HCEC 1CT (cell line): ENCODE results near the gene RIMS1.
"Not testable (repeated sequence)": the region's sequence is repeated elsewhere in the genome, so short reads cannot be mapped to it uniquely, and the experiment has no call there.

Experiments
- DNase-seq: peaks from one replicate; pipeline ENCODE4 v3.0.0-alpha.2; 2017

Gene RIMS1

GRCh38 chr6:72246926-72247325 is 360.6 kb downstream of the RIMS1 start:
- peak; percentile 36 for DNase-seq

DNA sequence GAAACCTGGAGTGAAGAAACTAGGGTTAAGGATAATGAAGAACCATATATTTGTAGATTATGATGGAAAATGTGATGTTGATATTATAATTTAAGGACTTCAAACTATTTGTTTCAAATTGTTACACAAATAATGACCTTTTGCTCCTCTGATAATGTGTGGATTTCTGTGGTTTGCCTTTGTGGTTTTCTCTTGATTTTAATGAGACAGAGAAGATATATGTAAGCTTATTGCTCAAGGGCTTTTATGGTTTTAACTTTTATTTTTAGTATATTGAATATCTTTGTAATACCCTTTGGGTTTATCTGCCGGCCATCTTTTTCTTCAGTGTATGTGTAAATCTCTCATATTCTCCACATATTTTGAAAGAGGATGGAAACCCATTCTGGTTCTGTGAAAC is 362.3 kb downstream of the RIMS1 start:
- DNase-seq: no peak

GRCh38 chr6:72250664-72251063 is 364.3 kb downstream of the RIMS1 start:
- DNase-seq: peak; percentile 30

GRCh38 chr6:72260489-72260888 is 374.1 kb downstream of the RIMS1 start:
- no peak for DNase-seq

DNA sequence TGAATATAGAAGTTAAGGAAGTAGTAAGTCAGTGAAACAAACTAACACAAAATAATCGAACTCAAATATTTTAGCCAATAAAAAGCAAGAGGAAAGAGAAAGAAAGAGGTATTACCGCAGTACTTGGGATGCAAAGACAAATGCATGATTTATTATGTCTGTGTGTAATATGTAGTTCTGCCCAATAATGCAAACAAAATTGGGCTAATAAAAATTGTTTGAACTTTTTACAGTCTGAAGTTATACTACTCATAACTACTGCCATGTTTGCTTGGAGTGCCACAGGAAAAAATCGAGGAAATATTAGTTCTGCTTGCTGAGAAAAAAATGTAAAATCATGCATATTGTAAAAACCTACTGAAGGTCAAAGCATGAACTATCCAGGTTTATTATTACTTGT is 375.2 kb downstream of the RIMS1 start:
- DNase-seq: no peak

- DNase-seq: no peak
Observed at GRCh38 chr6:72262254-72262653, 375.9 kb downstream of the RIMS1 start.

DNA sequence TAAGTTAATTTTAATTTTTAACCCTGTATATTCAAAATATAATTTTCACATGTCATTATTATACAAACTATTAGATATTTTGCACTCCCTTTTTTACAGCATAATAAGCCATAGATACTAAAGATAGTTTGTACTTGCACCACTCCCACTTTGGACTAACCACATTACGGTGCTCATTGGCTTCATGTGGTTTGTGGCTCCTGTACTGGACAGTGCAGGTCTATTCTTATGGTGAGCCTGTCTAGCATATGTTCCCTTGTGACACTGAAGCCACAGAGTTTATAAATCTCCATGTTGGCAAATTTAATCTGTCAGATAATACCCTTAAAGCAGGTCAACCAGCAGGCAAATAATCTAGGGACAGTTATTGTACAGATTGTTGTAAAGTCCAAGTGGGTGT is 381.1 kb downstream of the RIMS1 start:
- DNase-seq: no peak

DNA sequence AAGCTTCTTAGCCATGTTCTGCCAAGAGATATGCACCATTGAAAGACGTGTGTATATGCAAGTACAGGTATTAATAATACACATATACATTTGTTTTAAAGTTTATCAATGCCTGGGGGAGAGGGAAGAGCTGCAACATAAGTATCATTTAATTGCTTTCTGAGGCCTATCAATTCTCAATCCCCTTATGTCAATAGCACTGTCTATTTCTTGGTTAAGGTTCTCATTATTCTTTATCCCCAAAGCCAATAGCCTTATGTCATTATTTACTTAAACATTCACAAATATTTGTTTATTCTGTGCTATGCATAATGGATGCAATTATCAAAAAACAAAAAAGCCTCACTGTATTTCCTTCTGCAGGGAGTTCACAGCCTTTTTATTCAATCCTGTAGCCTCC is 385.2 kb downstream of the RIMS1 start:
- no peak for DNase-seq

- peak; percentile 71 for DNase-seq
Observed at GRCh38 chr6:72272958-72273357, 386.6 kb downstream of the RIMS1 start.

DNA sequence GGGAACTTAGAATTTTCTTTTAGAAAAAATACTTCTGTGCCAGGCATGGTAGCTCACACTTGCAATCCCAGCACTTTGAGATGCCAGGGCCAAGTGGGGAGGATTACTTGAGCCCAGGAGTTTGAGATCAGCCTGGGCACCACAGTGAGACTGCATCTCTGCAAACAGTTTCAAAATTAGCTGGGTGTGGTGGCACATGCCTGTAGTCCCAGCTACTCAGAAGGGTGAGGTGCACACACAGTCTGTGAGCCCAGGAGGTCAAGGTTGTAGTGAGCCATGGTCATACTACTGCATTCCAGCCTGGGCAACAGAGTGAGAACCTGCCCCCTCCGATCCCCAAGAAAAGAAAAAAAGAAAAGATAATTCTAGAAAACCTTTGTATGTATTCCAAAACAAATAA is 389.5 kb downstream of the RIMS1 start:
- DNase-seq: no peak

DNA sequence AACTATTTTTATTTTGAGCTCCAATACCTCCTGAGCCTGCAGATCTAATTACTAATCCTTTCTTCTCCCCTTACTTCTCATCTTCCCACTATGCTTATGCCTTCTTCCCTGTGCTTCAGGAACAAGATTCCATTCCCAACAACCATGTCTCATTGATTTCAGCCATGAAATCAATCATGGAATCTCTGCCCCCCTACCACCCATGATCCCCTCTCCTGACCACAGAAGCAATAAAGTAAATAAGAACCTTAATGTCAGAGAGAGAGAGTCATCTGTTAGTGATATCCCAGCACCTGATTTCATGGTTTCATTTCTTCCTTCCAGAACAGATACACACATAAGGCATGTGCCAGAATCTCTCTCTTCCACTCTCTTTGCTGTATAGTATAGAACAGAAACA is 395.9 kb downstream of the RIMS1 start:
- DNase-seq: no peak

DNA sequence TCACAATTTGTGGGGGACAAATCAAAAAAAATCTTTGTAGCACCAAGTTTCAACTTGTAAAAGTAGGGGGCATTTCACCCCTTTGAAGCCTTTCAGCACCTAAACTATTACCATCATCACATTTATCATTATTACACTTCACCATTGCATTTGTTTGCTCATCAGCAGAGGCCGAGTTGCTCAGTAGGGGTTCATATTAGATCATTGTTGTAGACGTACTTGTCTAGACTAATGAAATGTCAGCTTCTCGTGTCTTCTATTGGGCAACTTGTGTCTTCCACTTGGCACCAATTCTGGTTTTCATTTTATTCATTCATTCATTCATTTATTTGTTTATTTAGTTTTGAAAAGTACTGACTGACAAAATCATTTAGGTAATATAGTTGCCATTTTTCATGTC is 397.2 kb downstream of the RIMS1 start:
- no peak for DNase-seq

DNA sequence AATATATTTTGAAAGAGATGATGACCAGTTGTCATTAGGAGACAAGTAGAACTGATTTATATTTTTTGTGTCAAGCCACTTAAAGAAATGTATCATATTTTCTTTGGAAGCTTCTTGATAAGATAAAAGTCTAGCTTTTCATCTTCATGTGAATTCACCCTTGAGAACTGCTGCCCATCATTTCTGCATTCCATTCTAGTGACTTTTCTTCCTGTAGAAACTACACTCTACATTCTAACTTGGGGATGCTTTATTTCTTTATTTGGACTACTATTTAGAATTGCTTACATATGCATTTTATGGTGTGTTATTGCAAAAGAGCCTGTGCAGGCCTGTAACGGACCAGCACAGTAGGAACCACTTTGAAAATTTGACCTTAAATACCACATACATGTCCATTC is 400.6 kb downstream of the RIMS1 start:
- peak; percentile 84 for DNase-seq

DNA sequence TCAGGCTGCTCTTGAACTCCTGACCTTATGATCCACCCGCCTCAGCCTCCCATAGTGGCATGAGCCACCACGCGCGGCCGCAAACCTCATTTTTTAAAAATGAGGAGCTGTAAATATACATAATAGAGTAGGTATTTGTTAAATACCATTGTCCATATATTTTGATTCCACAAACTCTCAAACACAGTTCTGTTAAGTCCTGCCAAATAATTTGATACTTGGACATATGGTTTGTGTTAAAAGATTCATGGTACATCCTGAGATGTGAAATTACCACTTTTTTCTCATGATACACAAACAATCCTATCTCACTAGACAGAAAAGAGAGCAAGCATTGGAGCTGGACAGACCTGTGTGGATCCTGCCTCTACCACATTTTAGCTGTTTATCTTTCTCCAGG is 401.5 kb downstream of the RIMS1 start:
- DNase-seq: no peak

DNA sequence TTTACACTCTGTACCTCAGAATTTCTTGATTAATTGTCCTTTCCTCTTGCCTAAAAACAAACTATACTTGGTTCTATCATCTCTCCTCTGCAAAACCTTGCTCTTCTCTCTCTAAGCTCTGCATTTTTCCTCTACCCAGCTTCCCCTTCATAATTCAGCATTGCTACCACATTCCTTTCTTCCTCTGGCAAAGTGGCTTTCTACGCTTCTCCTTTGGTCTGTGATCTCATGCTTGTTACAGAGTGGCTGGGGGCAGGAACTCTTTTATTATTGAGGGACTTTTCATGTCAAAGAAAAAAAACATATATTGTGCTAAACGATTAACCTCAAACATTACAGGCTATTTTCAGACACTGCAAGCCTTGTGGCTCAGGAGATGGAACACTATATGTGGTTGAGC is 402.2 kb downstream of the RIMS1 start:
- no peak for DNase-seq

DNA sequence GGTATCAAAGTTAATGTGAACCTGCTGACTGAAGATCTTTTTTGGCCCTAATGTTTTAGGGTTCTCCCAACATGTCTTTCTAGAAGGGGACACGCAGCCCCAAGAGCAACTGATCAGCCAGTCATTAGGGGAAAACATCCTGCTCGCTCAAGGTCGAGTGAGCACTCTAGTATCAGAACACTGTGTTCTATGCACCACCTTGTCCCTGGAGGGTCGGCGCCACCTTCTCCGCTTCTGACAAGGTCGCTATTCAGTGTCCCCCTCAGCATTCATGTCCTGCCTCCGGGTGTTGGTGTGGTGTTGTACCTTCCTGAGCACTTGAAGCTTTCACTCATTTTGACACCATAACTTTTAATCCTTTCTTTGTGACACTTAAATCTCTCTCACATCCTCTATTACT is 404.3 kb downstream of the RIMS1 start:
- no peak for DNase-seq

DNA sequence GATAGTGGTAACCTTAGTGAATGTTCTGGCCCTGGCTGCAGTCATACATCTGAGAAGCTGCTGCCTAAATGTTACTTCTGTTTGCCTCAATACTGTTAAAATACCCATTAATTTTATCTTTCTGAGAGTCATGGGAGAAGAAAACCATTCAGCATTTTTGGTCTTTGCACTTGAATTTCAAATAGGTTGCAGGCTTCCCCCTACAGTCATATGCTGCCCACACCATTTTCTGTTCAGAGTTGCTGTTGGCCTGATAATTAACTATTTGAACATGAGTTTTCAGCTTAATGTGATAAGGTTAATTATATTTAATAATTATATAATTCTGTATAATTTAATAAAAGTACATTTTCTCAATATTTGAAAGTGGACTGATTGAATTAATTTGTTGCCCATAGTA is 410.0 kb downstream of the RIMS1 start:
- DNase-seq: no peak

DNA sequence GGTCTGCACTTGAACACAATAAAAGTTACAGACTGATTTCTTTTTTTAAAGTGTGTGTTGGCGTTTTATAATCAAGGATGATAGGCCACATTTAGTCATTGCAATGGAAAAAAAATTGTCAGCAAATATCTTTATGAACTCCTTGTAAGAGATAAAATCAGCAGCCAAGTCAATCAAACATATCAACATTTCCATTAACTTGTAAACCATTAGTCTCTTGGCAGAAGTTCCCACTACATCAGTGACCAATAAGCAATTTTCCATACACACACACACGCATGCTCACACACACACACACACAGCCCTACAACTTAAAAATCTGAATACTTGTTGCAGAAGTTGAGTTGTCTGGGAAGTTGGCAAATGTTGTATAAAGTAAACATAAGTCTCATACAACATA is 419.6 kb downstream of the RIMS1 start:
- no peak for DNase-seq

GRCh38 chr6:72316675-72317380 is 430.5 kb downstream of the RIMS1 start:
- no peak for DNase-seq

DNA sequence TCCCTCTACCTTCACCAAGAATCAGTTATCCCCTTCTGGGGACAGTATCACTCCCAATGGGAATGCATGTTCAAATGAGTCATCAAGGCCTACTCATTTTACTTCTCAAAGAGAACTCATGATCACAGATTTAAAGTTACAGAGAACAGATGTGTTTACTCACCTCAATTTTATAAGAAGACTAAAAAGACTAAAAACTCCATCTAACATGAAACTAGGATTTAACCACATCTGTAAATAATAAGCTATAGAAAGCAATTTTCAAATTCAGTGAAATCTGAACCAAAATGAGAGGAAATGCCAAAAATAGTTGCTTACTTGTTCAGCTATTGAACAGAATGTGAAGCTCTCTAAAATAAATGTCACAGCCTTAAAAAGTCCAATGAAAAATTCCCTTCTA is 435.4 kb downstream of the RIMS1 start:
- peak; percentile 67 for DNase-seq

DNA sequence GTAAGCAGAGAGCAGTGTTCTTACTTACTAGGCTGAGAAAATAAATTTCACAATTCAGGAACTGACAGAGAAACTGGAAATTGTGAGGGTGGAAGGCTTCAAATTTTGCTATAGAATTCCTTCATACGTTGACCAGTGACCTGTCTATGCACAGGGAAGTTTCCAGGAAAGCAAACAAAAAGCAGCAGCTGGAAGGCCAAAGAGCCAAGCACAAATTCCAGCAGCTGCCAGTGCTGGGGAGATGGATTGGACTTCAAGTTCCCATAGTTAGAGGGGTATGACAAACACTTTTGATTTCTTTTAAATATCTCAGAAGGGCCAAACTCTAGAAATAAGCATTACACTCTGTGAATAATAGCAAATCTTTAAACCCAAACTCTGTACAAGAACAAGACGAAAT is 436.4 kb downstream of the RIMS1 start:
- DNase-seq: no peak

GRCh38 chr6:72324591-72324990 is 438.2 kb downstream of the RIMS1 start:
- no peak for DNase-seq

GRCh38 chr6:72328775-72329174 is 442.4 kb downstream of the RIMS1 start:
- peak; percentile 5 for DNase-seq

DNA sequence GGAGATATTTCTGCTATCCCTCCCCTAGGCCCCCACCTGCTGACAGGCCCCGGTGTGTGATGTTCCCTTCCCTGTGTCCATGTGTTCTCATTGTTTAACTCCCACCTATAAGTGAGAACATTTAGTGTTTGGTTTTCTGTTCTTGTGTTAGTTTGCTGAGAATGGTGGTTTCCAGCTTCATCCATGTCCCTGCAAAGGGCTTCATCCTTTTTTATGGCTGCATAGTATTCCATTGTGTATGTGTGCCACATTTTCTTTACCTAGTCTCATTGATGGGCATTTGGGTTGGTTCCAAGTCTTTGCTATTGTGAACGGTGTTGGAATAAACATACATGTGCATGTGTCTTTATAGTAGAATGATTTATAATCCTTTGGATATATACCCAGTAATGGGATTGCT is 448.9 kb downstream of the RIMS1 start:
- DNase-seq: not testable (repeated sequence)

DNA sequence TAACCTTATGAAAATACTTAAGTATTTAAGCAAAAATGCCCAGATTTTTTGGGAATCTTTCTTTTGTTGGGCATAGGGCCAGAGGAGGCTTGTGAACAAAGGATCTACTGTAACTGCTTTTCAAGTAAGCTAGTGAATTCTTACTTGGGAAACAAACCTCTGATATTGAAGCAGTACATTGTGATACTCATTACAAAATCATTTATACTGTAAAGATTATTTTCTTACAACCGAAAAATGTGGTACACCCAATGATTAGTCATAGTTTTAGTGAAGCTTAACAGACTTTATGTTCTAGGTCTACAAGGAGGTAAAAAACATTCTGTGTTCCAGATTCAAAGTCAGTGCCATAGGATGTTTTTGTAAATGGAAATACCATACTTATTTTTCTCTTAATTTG is 462.6 kb downstream of the RIMS1 start:
- DNase-seq: peak; percentile 65
